Activated effector memory CD4-positive, alpha-beta T cell treated with Interleukin-2 at 50 U/mL for 16 hours (primary cell): ENCODE data around the gene LCP1.
"Not testable (repeated sequence)": the region's sequence is repeated elsewhere in the genome, so short reads cannot be mapped to it uniquely, and the experiment has no call there.

ENCODE experiments used
- DNase-seq: peaks from one replicate; pipeline ENCODE4 v3.0.0-alpha.2; 2020

LCP1 gene

DNA sequence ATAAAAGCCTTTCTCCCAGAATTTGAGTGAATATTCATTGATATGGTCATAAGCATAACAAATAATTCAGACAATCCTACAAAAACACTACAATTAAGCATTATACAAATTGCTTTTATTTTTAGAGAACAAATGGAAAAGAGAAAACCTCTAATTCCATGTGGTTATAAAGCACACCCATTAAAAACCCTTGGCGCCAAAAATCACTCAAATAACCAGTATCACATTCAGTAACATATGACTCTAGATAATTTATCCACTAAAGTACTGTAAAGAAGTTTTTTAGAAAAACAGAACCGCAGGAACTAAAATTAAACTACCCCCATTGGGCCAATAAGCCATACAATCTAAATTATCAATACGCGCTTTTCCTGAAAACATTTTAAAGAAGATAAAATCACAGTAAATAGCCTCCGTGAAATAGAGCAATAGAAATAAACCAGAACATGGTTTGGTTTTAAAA, 569 bp downstream of the LCP1 start:
- DNase-seq, result no peak

DNA sequence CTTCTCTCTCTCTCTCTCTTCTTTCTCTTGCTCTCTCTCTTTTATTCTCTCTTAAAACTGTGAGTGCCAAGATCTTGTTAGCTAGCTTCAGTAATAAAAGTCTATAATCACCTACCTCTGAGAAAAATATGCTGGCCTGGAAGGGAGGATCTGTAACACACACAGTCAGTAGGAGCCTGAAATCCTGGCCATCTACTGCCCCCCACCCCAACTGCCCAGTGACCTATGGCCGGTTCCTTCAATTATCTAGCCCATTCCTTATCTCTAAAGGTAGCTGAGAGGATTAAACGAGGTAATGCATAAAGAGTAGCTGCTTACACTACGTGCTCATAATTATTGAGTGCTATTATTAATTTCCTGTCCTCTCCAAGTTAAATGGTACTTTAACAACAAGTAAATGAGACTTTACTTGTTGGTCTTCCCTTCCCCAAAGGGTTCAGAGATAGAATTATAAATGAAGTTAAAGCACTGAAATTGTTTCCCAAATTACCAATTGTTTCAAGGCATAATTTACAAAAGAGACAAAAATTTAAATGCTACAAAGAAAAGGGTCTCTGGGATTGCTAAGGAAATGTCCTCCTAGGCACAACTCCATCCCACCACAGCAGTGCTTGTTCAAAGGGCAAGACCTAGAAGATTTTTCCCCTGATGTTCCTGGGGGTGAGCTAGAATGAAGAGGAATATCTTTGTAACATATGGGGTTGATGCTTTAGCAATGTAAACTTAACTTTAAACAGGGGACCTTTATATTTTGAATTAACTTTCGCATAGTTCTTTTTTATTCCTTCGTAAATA, 1.8 kb downstream of the LCP1 start:
- no peak for DNase-seq

DNA sequence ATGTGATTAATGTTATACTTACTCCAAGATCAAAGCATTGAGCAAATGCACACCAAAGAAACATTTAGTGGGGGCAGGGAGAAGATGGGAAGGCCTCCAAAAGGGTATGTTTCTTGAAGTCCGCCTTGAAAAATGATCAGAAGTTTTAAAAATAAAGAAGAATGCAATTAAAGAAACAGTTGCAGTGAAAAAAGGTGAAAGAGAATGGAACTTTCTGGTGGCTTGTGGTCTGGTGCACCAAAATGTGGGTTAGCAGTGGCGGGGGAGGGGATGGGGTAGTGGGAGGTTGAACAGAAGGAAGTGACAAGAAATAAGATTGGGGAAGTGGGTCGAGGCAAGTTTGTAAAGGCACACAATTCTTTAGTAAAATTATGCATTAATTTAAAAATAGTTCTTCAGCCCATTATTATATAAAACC, 2.5 kb downstream of the LCP1 start:
- DNase-seq, result peak; percentile 66

DNA sequence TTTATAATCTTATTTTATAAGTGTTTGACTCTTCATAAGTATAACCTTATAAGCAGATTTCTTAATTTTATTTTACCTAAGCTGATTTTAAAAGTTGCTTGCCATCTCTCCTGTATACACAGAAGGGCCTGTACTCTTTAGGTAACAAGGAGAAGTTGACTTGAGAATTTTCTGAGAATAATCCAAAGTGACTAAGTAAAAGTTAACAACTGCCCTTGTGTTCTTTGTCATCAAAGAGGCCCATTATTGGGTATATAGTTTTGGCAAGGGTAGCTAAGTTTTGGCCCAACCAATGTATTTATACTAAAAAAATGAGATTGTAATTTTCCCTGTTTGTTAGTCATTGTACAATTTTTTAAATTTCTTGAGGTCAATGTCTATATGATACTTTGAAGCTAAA, 3.2 kb downstream of the LCP1 start:
- no peak for DNase-seq

DNA sequence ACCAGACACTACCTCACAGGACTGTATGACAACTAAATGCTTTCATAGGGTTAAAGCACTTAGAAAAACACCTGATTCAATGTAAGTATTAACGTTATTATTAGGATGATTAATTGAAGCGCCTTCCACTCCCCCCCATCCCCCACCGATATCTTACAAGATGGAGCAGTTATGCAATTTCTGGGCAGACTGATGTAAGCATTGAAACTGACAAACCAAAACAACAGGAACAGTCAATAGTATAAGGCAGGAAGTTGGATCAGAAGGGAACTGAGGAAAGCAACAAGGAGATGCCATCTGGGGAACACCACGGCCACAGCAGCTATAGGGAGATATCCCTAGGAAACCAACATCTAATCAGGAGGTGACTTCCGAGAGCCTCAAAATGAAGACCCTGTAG, 3.8 kb downstream of the LCP1 start:
- DNase-seq, result no peak

DNA sequence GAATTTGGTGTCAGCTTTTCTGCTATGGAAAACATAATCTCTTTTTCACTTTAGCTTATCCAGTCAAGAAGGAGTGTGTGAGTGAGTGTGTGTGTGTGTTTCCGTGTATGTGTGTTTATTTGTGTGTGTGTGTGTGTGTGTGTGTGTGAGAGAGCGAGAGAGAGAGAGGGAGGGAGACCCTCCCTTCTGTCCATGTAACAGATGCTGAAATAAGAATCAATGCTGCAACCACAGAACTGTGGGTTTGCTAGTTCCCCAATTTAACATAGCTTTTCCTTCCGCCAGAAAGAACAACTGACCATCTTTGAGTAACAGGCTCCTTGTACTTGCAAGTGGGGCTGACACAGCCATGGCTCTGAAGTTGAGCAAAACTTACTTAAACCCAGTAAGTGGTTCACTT, 5.2 kb downstream of the LCP1 start:
- DNase-seq, result no peak

DNA sequence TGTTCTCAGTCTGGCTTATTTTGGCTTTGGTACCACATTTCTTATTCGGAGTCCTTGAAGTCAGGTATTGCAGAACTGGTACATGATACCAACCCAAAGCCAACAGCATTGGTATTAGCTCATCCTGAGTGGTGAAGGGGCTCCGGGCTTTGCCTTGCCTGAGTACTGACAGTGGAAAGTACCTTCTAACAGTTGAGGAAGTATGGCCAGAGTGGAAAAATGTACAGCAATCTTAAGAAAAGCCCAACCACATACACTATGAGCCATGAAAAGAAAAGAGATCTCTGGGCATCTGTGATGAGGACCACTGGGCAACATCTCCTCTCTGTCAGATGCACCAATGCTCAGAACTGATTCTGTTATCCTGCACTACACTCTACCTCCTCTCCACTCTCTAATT, 8.3 kb downstream of the LCP1 start:
- DNase-seq, result no peak

DNA sequence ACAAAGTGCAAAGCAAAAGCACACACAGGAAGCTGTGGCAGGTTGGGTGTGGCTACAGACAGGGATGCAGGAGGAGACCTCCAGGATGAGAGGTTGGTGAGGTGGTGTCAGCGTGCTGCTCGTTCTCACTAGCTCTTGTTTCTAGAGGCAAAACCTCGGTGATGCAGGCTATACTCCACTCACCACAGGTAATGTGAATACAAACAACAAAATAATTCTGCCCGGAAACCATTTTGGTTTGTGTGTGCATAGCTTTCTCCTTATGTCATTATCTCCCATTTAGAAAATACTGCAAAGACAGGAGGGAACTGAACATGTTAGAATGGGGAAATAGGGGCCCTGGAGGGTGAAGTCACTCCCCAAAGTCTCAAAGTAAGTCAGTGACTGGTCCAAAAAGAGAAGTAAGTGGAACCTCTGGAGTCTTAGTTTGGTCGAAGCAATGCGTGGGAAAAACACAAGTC, 9.4 kb downstream of the LCP1 start:
- peak; percentile 61 for DNase-seq

DNA sequence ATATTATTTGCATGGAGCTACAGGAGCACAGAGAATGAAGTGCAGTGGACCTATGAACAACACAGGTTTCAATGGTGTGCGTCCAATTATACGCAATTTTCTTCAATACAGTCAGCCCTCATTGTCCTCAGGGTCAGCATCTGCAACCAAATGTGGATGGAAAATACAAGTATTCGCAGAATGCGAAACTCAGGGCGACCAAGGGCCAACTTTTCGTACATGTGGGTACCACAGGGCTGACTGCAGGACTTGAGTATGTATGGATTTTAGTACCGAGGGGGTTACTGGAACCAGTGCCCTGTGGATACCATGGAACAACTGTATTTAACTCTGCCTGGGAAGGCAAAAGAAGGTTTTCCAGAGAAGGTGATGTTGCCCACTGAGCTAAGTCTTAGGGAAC, 10.2 kb downstream of the LCP1 start:
- no peak for DNase-seq

DNA sequence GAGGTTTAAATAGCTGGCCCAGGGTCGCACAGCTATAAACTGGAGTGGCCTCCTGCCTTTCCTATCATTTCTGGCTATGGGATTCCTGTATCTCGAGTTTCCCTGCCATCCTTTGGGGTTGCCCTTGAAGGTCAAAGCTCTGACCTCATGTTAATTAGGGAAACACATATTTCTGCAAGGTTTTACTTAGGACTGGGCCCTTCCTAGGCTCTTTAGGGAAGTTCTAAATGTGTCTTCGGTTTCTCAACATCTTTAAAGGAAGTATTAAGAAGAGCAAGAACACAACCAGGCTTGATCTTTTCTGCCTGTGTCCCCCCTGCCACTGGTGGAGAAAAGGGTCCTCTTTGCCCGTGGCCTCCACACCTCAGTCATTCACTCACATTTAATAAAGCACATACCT, 10.8 kb downstream of the LCP1 start:
- DNase-seq, result no peak

DNA sequence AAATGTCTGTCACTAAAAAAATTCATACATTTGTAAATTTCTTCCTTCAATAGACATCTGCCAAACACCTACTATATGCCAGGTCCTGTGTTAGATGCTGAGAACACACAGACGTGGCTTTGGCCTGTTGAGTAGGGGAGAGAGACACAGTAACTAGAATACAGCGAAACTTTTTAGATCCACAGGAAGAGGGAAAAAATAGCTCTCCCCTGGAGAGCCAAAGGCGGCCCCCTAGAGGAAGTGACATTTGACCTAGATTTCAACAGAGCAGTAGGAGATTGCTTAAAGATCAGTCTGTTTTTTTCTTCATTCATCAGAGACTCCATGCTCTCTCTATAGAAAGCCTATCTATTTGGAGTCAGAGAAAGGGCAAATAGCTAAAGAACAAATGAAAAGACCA, 11.3 kb downstream of the LCP1 start:
- DNase-seq, result no peak

DNA sequence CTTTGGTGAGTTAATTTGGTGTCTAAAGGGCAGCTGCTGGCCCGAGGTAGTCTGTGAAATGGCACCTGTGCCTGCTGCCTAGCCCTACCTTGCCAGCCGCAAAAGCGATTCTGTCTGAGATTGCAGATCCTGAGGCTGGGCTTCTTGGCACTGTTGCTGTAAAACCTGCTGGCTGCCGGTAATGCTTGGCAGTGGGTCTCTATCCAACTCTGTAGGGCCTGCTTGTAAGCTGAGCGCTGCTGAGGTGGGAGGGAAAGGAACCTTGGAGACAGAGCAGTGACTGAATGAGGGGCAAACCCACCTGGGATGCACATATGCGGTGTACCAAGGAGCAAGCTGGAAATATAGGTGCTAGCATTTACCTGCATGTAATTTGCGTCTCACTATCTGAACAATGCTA, 11.7 kb downstream of the LCP1 start:
- no peak for DNase-seq

DNA sequence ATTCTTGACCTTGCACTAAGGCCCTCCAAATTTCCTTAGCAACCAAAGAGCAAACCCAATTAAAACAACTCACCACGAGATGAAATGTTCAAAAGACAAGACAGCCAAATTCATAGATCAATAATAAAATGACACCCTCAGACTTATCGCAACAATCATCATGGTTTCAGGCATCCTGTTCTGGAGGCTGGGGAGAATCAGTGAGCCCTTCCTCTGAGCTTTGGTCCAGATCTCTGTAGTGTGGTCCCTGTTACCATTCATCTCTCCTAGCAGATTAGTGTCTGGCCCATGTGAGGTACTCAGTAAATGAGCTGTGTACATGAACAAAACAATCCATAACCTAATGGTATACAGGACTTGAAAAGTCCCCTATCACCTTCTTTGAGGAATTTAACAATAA, 12.2 kb downstream of the LCP1 start:
- DNase-seq, result no peak

DNA sequence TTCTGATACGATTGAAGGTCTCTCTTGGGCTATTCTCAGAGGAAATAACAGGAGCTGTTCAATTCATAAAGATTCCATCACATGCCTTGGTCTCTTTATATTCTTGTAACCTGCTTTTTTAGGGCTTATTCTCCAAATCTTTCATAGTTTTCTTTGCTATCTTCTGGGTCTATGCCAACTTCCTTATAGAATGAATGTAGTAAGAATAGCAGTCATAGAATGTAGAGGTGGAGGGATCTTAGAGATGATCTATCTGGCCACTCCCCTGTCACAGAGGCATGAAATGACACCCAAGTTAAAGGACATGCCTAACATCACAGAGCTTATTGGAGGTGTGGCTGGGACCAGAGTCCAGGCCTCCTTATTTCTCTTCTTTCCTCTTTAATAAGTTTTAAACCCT, 13.2 kb downstream of the LCP1 start:
- no peak for DNase-seq

DNA sequence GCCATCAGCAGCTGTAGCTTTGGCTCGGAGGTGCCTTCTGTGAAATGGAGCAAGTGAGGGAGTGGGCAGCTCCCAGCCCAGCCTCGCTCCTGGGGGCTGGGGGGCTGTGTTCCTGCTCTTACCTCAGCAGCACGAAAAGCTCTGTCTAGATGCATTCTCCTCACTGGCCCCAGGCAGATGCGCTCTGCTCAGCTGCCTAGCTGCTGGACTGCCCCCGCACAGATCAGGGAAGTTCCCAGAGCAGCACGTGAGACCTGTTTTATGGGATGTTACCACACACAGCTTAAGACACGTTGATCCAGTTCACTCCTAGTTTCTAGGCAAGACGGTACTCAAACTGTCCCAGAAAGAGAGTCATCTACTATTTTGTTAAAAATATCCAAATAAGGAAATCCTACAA, 13.6 kb downstream of the LCP1 start:
- DNase-seq, result no peak

DNA sequence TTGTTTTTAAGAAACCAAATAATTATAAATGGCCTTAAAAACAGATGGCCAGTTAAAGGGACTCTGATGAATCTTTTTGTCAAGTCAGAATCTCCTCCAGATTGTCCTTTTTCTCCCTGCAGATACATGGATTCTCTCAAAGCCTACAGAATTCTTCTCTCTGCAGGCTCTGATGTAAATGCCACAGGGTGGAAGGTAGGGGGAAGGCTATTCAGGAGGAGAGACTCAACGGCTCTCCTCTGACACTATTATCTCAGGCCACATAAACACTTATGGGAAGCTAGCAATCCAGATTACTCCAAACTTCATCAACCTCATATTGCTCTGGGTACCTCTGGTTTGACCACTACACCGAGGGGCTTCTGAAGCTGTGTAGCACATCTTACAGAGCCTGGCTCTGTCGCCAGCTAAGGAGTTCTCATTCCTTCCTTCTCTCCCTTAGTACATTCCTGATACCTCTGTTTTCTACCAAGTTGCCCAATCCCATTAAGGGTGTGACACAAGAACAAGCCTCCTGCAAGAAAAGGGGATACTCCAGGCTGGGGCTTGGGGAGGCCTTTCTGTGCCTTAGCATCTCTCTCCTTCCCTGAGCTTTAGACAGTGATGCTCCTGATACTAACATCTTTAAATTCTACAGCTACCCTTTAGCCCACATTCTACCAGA, 14.9 kb downstream of the LCP1 start:
- no peak for DNase-seq

DNA sequence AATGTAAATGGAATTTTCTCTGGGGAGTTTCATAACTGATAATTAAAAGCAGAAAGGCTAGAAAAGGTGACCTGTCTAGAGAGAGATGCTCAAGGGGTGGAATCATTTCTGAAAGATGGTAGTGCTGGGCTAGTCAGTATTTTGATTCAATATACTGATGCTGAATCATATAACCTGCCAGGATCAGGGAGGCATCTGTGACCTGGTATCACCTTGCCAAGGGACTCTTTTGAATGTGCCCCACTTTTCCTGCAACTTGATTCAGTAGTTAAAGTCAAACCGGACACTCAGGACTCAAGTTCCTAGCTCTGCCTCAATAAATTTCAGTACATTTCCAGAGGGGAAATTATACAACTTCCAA, 15.8 kb downstream of the LCP1 start:
- no peak for DNase-seq

DNA sequence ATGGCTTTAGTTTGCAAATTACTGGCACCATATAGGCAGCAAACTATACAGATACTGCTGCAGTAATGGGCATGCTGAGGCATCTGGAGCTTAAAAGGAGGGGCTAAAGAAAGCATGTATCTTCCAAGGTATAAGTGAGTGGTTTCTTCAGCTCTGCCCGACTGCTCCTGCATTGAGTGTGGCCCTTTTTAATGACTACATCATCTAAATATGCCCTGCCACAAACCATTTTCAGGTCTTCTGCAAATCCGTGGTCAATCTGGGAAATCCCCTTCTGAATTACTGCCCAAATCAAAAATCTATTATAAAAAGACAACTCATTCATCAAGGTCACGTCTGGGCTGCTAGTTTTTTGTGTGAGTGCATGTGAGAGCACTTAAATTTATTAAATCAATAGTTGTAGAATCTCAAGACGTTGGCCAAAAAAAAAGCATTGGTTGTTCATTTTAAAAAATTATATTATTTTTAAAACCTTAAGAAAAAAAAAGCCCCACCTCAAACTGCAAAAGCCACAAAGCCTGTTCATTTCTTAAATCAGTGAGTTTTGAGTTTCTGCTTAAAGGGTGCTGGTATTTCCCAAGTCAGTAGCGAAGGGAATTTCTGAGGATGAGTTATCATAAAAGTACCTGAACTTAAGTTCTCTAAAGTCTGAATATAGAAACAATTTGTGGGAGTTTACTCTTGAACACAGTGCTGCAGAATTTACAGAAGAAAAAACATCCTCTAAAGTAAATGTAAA, 16.3 kb downstream of the LCP1 start:
- DNase-seq, result no peak

DNA sequence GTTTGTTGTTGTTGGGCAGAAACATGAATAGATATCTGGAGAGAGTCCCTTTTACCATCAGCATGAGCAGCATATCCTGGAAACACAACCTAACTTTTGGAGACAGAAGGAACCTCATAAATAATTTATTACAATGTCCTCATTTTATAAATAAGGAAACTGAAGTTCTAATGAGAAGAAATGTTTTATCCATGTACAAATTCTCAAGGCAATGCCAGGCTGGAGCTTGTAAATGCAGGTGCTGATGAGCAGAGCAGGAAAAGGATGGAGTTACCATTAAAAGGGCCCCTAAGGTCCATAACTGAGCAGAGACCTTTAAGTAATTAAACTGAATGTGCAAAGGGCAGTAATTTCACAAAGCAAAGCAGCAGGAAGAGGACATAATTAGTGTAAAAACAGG, 17.3 kb downstream of the LCP1 start:
- no peak for DNase-seq

DNA sequence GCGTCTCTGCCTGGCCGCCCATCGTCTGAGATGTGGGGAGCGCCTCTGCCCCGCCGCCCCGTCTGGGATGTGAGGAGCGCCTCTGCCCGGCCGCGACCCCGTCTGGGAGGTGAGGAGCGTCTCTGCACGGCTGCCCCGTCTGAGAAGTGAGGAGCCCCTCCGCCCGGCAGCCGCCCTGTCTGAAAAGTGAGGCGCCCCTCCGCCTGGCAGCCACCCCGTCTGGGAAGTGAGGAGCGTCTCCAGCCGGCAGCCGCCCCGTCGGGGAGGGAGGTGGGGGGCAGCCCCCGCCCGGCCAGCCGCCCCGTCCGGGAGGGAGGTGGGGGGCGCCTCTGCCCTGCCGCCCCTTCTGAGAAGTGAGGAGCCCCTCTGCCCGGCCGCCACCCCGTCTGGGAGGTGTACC, 19.2 kb downstream of the LCP1 start:
- not testable (repeated sequence) for DNase-seq

DNA sequence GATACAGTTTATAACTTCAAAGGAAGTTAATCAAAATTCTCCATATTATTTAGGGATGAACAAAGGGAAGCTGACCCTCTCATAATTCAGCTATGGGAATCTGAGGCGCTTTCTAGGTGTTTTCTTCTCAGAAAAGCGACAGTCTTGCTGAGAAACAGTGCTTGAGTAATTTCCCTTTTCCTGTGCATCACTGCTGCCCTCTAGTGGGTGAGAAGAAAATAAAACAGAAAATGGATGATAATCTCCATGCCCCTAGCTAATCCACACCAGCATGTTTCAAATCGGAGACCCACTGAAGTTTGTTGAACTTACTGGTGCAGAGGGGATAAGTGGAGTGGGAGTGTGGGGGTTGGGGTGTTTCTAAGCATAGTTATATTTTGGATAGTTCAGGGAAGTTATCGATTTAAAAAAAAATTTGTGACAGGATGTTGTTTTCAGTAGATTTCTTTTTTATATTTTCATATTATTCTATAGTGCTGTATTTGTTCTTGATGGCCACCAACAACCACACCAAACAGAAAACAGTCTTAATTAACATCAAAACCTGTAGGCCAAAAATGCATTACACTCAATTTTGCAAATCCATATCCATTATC, 21.4 kb downstream of the LCP1 start:
- DNase-seq, result no peak

DNA sequence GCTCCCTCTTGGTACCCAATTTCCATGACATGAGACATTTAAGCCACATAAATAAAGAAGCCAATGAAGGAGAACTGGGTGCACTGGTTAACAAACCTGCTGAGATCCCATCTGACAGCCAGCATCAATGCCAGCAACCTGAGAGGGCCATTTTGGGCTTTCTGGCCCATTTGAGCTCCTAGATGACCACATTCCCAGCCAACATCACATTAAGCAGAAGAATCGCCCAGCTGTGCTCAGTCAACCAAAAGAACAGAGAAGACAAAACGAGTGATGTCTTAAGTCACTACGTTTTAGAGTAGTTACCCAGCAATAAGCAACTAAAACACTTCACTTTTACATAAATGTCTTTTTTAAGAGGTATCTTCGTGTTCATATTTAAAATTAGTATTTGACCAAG, 21.9 kb downstream of the LCP1 start:
- DNase-seq, result no peak

DNA sequence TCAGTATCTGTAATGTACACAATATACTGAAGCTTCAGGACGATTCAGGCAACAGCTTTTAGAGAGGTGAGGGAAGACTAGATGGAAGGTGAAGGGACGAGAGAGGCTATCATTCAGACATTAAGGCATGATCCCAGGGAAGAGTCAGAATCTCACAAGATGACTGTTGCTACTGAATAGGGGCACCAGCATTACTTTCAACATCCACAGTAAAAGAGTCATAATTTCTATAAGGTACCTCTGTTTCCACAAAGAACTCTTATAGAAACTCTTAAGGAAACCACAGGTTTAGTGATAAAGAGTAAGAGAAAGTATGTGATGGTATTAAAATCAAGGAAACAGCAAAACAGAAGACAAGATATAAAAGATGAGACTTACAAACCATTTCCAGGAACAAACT, 23.0 kb downstream of the LCP1 start:
- no peak for DNase-seq

DNA sequence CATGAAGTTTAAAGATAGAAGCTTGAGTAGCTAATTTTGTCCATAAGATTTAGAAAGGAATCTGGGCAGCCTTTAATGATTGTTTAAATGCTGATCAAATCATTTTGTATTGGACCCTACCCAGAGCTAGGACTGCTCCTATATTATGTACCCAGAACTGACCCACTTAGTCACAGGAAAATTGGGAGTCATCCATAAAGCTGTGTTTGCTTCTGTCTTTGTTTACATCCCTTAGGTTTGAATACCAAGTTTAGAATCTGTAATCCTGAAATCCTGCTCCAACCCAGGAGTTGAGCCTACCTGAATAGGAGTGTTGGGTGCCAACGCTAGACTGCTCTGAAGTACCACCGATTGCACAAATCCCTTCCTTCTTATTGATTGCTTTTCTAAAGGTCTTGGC, 23.8 kb downstream of the LCP1 start:
- no peak for DNase-seq
